Left ventricle myocardium inferior (tissue), 1 donor: ENCODE results near the gene SHC2. TPM values are rescaled to one million over a fixed set of nuclear protein-coding genes. Genes with fewer than 3 reads are reported as not detected.
A peak's percentile ranks its signal among the peaks of the same experiment; 100 is the strongest.
"Not testable (repeated sequence)": the region's sequence is repeated elsewhere in the genome, so short reads cannot be mapped to it uniquely, and the experiment has no call there.

Source experiments
- DNase-seq: peaks from one replicate; pipeline ENCODE4 v3.0.0-alpha.2; 2020
- H3K27ac ChIP-seq: fragments of 200-600 bp; replicated peaks from 2 replicates; pipeline ENCODE4 v1.8.0; 2021
- H3K27me3 ChIP-seq: fragments of 200-600 bp; 2 replicates; pipeline ENCODE4 v1.8.0; 2021; ENCODE audit warnings: low read depth
- H3K36me3 ChIP-seq: fragments of 200-600 bp; 2 replicates; pipeline ENCODE4 v1.8.0; 2021
- H3K4me1 ChIP-seq: fragments of 200-600 bp; 2 replicates; pipeline ENCODE4 v1.8.0; 2021
- H3K4me3 ChIP-seq: fragments of 200-600 bp; 2 replicates; pipeline ENCODE4 v1.8.0; 2021; ENCODE audit warnings: mild to moderate bottlenecking, moderate library complexity
- H3K9me3 ChIP-seq: fragments of 200-600 bp; replicated peaks from 2 replicates; pipeline ENCODE4 v1.8.0; 2021
- intact Hi-C: fragments of 100-400 bp; cut with micrococcal nuclease; formaldehyde crosslinking; loops from one replicate; pipeline ENCODE4 v1.11.0; 2022
- total RNA-seq: library from RNA; stranded (reverse); fragmentation: NEBNext Ultra II Directional; extraction: Animal tissue kit (Norgen Biotek cat#: 25700); gene quantifications from one replicate; pipeline ENCODE4 v1.2.1, GENCODE V29; 2021
- TF ChIP-seq, protein P1 (sequence below): fragments of 200-600 bp; IDR thresholded peaks from 2 replicates; pipeline ENCODE4 v1.8.0; 2021; ENCODE audit warnings: antibody characterized with exemption, mild to moderate bottlenecking, borderline replicate concordance
- donor health status: DM: no; HTN: yes; CAD: no; lungs with severe emphysema.

Gene SHC2
- total RNA-seq, 1 donor from 2014 or later: 11.3 TPM

GRCh38 chr19:482186-483041 is 21.6 kb upstream of the SHC2 start:
- DNase-seq: no peak
- H3K36me3 ChIP-seq: no peaks in the 10 kb centered on the region
- peaks cover 38% of the 10 kb centered on the region for H3K27me3 ChIP-seq
- peaks cover 15% of the 10 kb centered on the region for H3K4me1 ChIP-seq
- H3K27ac ChIP-seq: no peak overlapping the region
- TF ChIP-seq, protein P1, sequence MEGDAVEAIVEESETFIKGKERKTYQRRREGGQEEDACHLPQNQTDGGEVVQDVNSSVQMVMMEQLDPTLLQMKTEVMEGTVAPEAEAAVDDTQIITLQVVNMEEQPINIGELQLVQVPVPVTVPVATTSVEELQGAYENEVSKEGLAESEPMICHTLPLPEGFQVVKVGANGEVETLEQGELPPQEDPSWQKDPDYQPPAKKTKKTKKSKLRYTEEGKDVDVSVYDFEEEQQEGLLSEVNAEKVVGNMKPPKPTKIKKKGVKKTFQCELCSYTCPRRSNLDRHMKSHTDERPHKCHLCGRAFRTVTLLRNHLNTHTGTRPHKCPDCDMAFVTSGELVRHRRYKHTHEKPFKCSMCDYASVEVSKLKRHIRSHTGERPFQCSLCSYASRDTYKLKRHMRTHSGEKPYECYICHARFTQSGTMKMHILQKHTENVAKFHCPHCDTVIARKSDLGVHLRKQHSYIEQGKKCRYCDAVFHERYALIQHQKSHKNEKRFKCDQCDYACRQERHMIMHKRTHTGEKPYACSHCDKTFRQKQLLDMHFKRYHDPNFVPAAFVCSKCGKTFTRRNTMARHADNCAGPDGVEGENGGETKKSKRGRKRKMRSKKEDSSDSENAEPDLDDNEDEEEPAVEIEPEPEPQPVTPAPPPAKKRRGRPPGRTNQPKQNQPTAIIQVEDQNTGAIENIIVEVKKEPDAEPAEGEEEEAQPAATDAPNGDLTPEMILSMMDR: no peak
- intact Hi-C loops: no loop called here
- no peak overlapping the region for H3K4me3 ChIP-seq
- H3K9me3 ChIP-seq: no peaks in the 10 kb centered on the region

DNA sequence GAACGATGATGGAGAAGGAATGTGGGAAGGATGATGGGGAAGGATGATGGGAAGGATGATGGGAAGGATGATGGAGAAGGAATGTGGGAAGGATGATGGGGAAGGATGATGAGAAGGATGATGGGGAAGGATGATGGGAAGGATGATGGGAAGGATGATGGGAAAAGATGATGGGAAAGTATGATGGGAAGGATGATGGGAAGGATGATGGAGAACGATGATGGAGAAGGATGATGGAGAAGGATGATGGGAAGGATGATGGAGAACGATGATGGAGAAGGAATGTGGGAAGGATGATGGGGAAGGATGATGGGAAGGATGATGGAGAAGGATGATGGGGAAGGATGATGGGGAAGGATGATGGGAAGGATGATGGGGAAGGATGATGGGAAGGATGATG is 20.3 kb upstream of the SHC2 start:
- peaks cover 12% of the 10 kb centered on the region for H3K4me1 ChIP-seq
- H3K27me3 ChIP-seq: peaks cover 33% of the 10 kb centered on the region
- intact Hi-C loops, DNase-seq, H3K4me3 ChIP-seq, H3K27ac ChIP-seq, H3K36me3 ChIP-seq, H3K9me3 ChIP-seq: not testable (repeated sequence)

DNA sequence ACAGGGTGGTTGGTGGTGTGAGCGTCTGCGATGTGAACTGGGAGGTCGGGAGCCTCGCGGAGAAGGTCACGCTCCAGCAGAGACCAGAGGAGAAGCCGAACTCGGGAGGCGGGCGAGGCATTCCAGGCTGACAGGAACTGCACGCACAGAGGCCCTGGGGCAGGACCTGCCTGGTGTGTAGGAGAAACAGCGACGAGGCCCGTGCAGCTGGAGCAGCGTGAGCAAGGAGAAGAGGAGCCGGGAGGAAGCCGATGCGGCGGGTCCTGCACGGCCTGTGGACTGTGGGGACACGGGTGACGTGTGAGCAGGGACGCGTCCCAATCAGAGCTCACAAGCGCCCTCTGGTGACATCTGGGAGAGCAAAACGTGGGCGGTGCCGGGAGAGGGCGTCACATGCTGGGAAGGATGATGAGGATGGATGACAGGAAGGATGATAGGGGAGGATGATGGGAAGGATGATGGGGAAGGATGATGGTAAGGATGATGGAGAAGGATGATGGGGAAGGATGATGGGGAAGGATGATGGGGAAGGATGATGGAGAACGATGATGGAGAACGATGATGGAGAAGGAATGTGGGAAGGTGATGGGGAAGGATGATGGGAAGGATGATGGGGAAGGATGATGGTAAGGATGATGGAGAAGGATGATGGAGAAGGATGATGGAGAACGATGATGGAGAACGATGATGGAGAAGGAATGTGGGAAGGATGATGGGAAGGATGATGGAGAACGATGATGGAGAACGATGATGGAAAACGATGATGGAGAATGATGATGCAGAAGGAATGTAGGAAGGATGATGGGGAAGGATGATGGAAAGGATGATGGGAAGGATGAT is 19.4 kb upstream of the SHC2 start:
- peaks cover 10% of the 10 kb centered on the region for H3K4me1 ChIP-seq
- no peaks in the 10 kb centered on the region for H3K36me3 ChIP-seq
- intact Hi-C loops: no loop called here
- H3K27ac ChIP-seq: peak overlapping the region; percentile 75
- peak; percentile 88 for DNase-seq
- no peaks in the 10 kb centered on the region for H3K9me3 ChIP-seq
- peak overlapping the region; percentile 52 for H3K4me3 ChIP-seq
- TF ChIP-seq, protein P1: peak; percentile 80
- H3K27me3 ChIP-seq: peaks cover 24% of the 10 kb centered on the region

- peaks cover 18% of the 10 kb centered on the region for H3K27me3 ChIP-seq
- H3K36me3 ChIP-seq: no peaks in the 10 kb centered on the region
- peaks cover 22% of the 10 kb centered on the region for H3K4me1 ChIP-seq
- H3K9me3 ChIP-seq: no peaks in the 10 kb centered on the region
- DNase-seq: no peak
- no peak overlapping the region for H3K27ac ChIP-seq
- H3K4me3 ChIP-seq: no peak overlapping the region
- TF ChIP-seq, protein P1: no peak
- intact Hi-C loops: no loop called here
Observed at GRCh38 chr19:478976-479375, 18.1 kb upstream of the SHC2 start.

DNA sequence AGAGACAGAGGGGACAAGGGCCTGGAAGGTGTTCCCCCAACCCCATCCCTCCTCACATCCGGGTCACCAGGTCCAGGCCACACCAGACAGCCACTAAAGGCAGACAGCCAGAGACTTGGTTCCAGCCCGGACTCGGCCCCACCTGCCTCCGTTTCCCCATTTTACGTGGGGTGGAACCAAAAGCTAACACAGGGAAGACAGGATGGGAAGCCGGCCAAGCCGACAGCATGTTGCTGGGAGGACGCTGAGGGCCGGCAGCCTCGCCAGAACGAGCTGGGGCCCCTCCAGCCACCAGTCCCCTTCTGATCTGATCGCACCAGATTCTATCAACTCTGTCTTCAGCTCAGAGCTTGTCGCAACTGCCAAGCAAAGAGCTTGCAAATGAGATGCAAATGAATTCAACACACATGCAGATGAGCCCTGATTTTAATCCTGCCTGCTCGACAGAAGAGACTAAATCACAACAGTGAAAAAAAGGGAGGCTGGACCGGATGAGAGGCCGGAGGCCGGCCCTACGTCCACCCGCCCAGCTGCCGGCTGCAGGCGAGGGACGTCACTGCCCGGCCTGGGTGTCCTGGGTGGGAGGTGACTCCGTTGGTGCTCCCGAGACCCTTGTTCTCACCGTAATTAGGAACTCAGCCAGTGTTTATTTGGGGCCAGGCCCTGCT is 17.5 kb upstream of the SHC2 start:
- H3K4me3 ChIP-seq: no peak overlapping the region
- no peak overlapping the region for H3K27ac ChIP-seq
- no peaks in the 10 kb centered on the region for H3K9me3 ChIP-seq
- H3K27me3 ChIP-seq: peaks cover 13% of the 10 kb centered on the region
- TF ChIP-seq, protein P1: no peak
- no peak for DNase-seq
- H3K4me1 ChIP-seq: peaks cover 23% of the 10 kb centered on the region
- H3K36me3 ChIP-seq: no peaks in the 10 kb centered on the region
- intact Hi-C loops: no loop called here
